ENCODE results near the gene TAGAP. TPM values are rescaled to one million over a fixed set of nuclear protein-coding genes. Genes with fewer than 3 reads are reported as not detected.

TAGAP gene
- total and polyA plus RNA-seq, 2 donors (not counting 1 experiment from before 2014, with no cell fraction given) = 167 to 242 TPM

- H3K27ac ChIP-seq (ENCODE audit: low read length in 2 of 2) = peak overlapping the region; percentile 80 to 86
- TF ChIP-seq CTCF (IDR thresholded peaks at IDR 0.05) (no peak), EZH2 (IDR thresholded peaks at IDR 0.05; ENCODE audit: borderline replicate concordance, insufficient read depth, low read depth, low read length, poor library complexity, severe bottlenecking) (no peak)
- peak overlapping the region; percentile 81 for H3K4me2 ChIP-seq (replicated peaks; ENCODE audit: low read depth, low read length, poor library complexity, severe bottlenecking)
- no CpG with 5 or more reads among the region's 3 CpGs for WGBS (ENCODE audit: insufficient coverage)
- ChIA-PET POLR2A (interaction anchor here (1.9 kb wide), 1 partner anchor 51 kb away, joined by 5 read pairs; no protein-coding TSS in a partner anchor), CTCF (interaction anchor here (1.2 to 8.9 kb wide), 4 partner anchors 39 to 78 kb away, joined by 4 to 64 read pairs (median 4); no protein-coding TSS in a partner anchor)
- peaks cover 8% of the 10 kb centered on the region for H3K79me2 ChIP-seq (ENCODE audit: control insufficient read depth, insufficient read depth, low read length)
- H3K4me3 ChIP-seq (ENCODE audit: control extremely low read depth in 1 of 5, extremely low read depth in 1 of 5, insufficient read depth in 1 of 5, low read depth in 2 of 5, low read length in 4 of 5) = peak overlapping the region; percentile 15 to 55 (median 33)
- peaks cover 63 to 68% of the 10 kb centered on the region in 2 donors for H3K4me1 ChIP-seq (ENCODE audit: control insufficient read depth in 2 of 2, insufficient read depth in 2 of 2, low read length in 2 of 2)
- Mint-ChIP-seq H3K9me3 (ENCODE audit: insufficient read depth) (no peaks in the 10 kb centered on the region), H3K27me3 (no peaks in the 10 kb centered on the region), H3K4me1 (peaks cover 74% of the 10 kb centered on the region), H3K4me3 (peak overlapping the region; percentile 74), H3K27ac (peak overlapping the region; percentile 89)
- no peaks in the 10 kb centered on the region for H3K27me3 ChIP-seq (replicated peaks in 1 of 4; ENCODE audit: control extremely low read depth in 1 of 4, control insufficient read depth in 3 of 4, insufficient read depth in 4 of 4, low read length in 3 of 4)
- H3K9ac ChIP-seq (ENCODE audit: low read length) = peak overlapping the region; percentile 55
- peaks cover 0 to 4% (median 2%) of the 10 kb centered on the region in 3 donors for H3K9me3 ChIP-seq (ENCODE audit: control extremely low read depth in 1 of 3, control insufficient read depth in 2 of 3, insufficient read depth in 1 of 3, low read length in 2 of 3)
- ATAC-seq (ENCODE audit: low read depth) = peak; percentile 73
- H4K20me1 ChIP-seq (ENCODE audit: control insufficient read depth, insufficient read depth, low read length, poor library complexity, severe bottlenecking) = no peaks in the 10 kb centered on the region
- intact Hi-C loops (cut with micrococcal nuclease) = loop anchor here (1.0 kb wide), 1 partner anchor 11 kb away; no protein-coding TSS in a partner anchor
- no peak overlapping the region for H2AFZ ChIP-seq (ENCODE audit: insufficient read depth, low read depth, low read length, poor library complexity, severe bottlenecking)
- no peaks in the 10 kb centered on the region for H3K36me3 ChIP-seq (replicated peaks in 1 of 2; ENCODE audit: control extremely low read depth in 1 of 2, control insufficient read depth in 1 of 2, extremely low read depth in 1 of 2, insufficient read depth in 2 of 2, low read length in 1 of 2)
- peak; percentile 80 for DNase-seq
Measured at GRCh38 chr6:159056003-159056402, 11.2 kb upstream of the TAGAP start.

GRCh38 chr6:159053781-159054398 lies 9.1 kb upstream of the TAGAP start:
- H3K27me3 Mint-ChIP-seq = no peaks in the 10 kb centered on the region
- no peak for DNase-seq
- H3K27me3 ChIP-seq (replicated peaks in 1 of 4; ENCODE audit: control extremely low read depth in 1 of 4, control insufficient read depth in 3 of 4, insufficient read depth in 4 of 4, low read length in 3 of 4) = no peaks in the 10 kb centered on the region
- peak overlapping the region in 1 of 5 experiments; percentile 18 for H3K4me3 ChIP-seq (ENCODE audit: control extremely low read depth in 1 of 5, extremely low read depth in 1 of 5, insufficient read depth in 1 of 5, low read depth in 2 of 5, low read length in 4 of 5)
- H3K4me1 ChIP-seq (ENCODE audit: control insufficient read depth in 2 of 2, insufficient read depth in 2 of 2, low read length in 2 of 2) = peaks cover 59 to 61% of the 10 kb centered on the region in 2 donors
- peaks cover 8% of the 10 kb centered on the region for H3K79me2 ChIP-seq (ENCODE audit: control insufficient read depth, insufficient read depth, low read length)
- H3K9ac ChIP-seq (ENCODE audit: low read length) = no peak overlapping the region
- H3K4me2 ChIP-seq (replicated peaks; ENCODE audit: low read depth, low read length, poor library complexity, severe bottlenecking) = peak overlapping the region; percentile 45
- H3K4me3 Mint-ChIP-seq = peak overlapping the region; percentile 37
- no peaks in the 10 kb centered on the region for H3K36me3 ChIP-seq (replicated peaks in 1 of 2; ENCODE audit: control extremely low read depth in 1 of 2, control insufficient read depth in 1 of 2, extremely low read depth in 1 of 2, insufficient read depth in 2 of 2, low read length in 1 of 2)
- no peak for TF ChIP-seq CTCF (IDR thresholded peaks at IDR 0.05)
- no peak for TF ChIP-seq EZH2 (IDR thresholded peaks at IDR 0.05; ENCODE audit: borderline replicate concordance, insufficient read depth, low read depth, low read length, poor library complexity, severe bottlenecking)
- no peaks in the 10 kb centered on the region for H3K9me3 Mint-ChIP-seq (ENCODE audit: insufficient read depth)
- 64% methylated on average over 5 of the region's 12 CpGs for WGBS (ENCODE audit: insufficient coverage)
- POLR2A ChIA-PET = interaction anchor here (1.1 to 2.2 kb wide), 5 partner anchors 9 to 53 kb away, joined by 3 to 13 read pairs (median 12); partner anchors contain the start of gene TAGAP
- intact Hi-C loops (cut with micrococcal nuclease) = loop anchor here (1.0 kb wide), 1 partner anchor 8 kb away; no protein-coding TSS in a partner anchor
- no peaks in the 10 kb centered on the region for H4K20me1 ChIP-seq (ENCODE audit: control insufficient read depth, insufficient read depth, low read length, poor library complexity, severe bottlenecking)
- peak overlapping the region in 1 of 2 donors; percentile 2 for H3K27ac ChIP-seq (ENCODE audit: low read length in 2 of 2)
- peak overlapping the region; percentile 45 for H2AFZ ChIP-seq (ENCODE audit: insufficient read depth, low read depth, low read length, poor library complexity, severe bottlenecking)
- no peak for ATAC-seq (ENCODE audit: low read depth)
- H3K4me1 Mint-ChIP-seq = peaks cover 58% of the 10 kb centered on the region
- CTCF ChIA-PET = interaction anchor here (1.0 to 8.9 kb wide), 8 partner anchors 9 to 80 kb away, joined by 3 to 64 read pairs (median 4); partner anchors contain the start of genes RSPH3 and TAGAP
- peak overlapping the region; percentile 69 for H3K27ac Mint-ChIP-seq
- peaks cover 0 to 4% (median 2%) of the 10 kb centered on the region in 3 donors for H3K9me3 ChIP-seq (ENCODE audit: control extremely low read depth in 1 of 3, control insufficient read depth in 2 of 3, insufficient read depth in 1 of 3, low read length in 2 of 3)
